ENCODE measurements around the gene CDKAL1.

DNA sequence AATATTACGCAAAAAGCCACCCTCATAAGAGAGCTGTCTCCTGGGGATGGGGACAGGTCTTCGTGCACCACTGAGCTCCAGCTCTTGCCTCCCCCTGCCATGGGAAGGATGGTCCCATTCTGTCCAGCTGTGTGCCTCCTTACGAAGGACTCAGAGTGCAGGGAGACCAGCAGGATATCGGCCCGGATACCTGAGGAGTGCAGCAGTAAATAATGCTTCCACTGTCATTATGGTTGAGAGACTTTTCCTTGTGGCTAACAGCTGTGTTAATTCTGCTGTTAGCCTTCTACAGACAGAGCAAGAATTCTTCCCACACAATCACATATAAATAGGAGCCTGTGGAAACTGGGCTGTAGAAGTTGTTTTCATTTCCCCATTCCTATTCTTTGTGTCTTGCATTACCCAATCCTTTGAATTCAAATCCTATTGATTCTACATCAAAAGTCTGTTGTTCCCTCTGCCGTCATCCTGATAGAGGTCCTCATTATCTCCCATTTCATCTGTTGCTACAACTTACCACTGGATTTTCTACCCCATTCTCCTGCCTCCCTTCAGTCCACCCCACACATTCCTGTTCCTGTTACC lies 694.7 kb downstream of the CDKAL1 start:
- TF ChIP-seq POLR2A (IDR thresholded peaks at IDR 0.05): no peak
- TF ChIP-seq CTCF (IDR thresholded peaks at IDR 0.05 in 8 of 11, conservative IDR thresholded peaks at IDR 0.05 in 3 of 11): no peak
- no peak for TF ChIP-seq POLR2AphosphoS5 (IDR thresholded peaks at IDR 0.05)

Data from spleen (tissue), 7 donors.